DOHH2 (cell line): Measurements from ENCODE around the gene DESI2.

Experiments used
- H3F3A ChIP-seq: fragments of 200-600 bp; sonication (generic), shearing (Covaris generic); 2 replicates; pipeline ENCODE4 v1.6.0; 2016; ENCODE audit warnings: antibody characterized with exemption, mild to moderate bottlenecking; ENCODE audit not compliant: control insufficient read depth, insufficient read depth
- H3K27ac ChIP-seq: fragments of 200-600 bp; sonication (generic); 2 replicates; pipeline ENCODE4 v1.5.1; 2014; ENCODE audit warnings: low read depth, mild to moderate bottlenecking, low read length, moderate library complexity
- H3K27me3 ChIP-seq: fragments of 200-600 bp; sonication (generic); 2 replicates; pipeline ENCODE4 v1.6.1; 2014; ENCODE audit warnings: mild to moderate bottlenecking, low read length, mixed read lengths; ENCODE audit not compliant: control insufficient read depth
- H3K36me3 ChIP-seq: fragments of 200-600 bp; sonication (generic); 2 replicates; pipeline ENCODE4 v1.6.1; 2014; ENCODE audit warnings: mild to moderate bottlenecking, low read length, moderate library complexity, mixed read lengths; ENCODE audit not compliant: control insufficient read depth
- H3K4me1 ChIP-seq: fragments of 200-600 bp; sonication (generic); 2 replicates; pipeline ENCODE4 v1.6.1; 2014; ENCODE audit warnings: mild to moderate bottlenecking, low read length, mixed read lengths; ENCODE audit not compliant: control insufficient read depth
- H3K4me2 ChIP-seq: fragments of 200-600 bp; sonication (generic); 2 replicates; pipeline ENCODE4 v1.6.0; 2014; ENCODE audit warnings: mild to moderate bottlenecking, low read length, moderate library complexity
- H3K4me3 ChIP-seq: fragments of 200-600 bp; sonication (generic); 2 replicates; pipeline ENCODE4 v1.5.1; 2014; ENCODE audit warnings: mild to moderate bottlenecking, low read length, mixed read lengths
- H3K79me2 ChIP-seq: fragments of 200-600 bp; sonication (generic); 2 replicates; pipeline ENCODE4 v1.6.1; 2014; ENCODE audit warnings: mild to moderate bottlenecking, low read length, mixed read lengths; ENCODE audit not compliant: control insufficient read depth
- H3K9me2 ChIP-seq: fragments of 200-600 bp; sonication (generic); replicated peaks from 2 replicates; pipeline ENCODE4 v1.6.1; 2014; ENCODE audit warnings: mild to moderate bottlenecking, low read length, mixed read lengths; ENCODE audit not compliant: control insufficient read depth
- H3K9me3 ChIP-seq: fragments of 200-600 bp; sonication (generic); 2 replicates; pipeline ENCODE4 v1.6.1; 2014; ENCODE audit warnings: antibody characterized with exemption, low read length, mixed read lengths; ENCODE audit not compliant: control insufficient read depth, insufficient read depth
- H4K20me1 ChIP-seq: fragments of 200-600 bp; sonication (generic); 2 replicates; pipeline ENCODE4 v1.6.0; 2014; ENCODE audit warnings: low read depth, mild to moderate bottlenecking, antibody characterized with exemption, low read length, moderate library complexity; ENCODE audit not compliant: control insufficient read depth, insufficient read depth
- CTCF ChIP-seq: fragments of 200-600 bp; sonication (generic); IDR thresholded peaks from one replicate; pipeline ENCODE4 v1.5.1; 2014; ENCODE audit warnings: antibody characterized with exemption, mild to moderate bottlenecking, low read depth, low read length; ENCODE audit not compliant: poor library complexity, severe bottlenecking
- EZH2phosphoT487 ChIP-seq: fragments of 200-600 bp; sonication (generic); IDR thresholded peaks from 2 replicates; pipeline ENCODE4 v1.6.1; 2017; ENCODE audit warnings: borderline replicate concordance, mild to moderate bottlenecking, antibody characterized with exemption, low read length, moderate library complexity, mixed read lengths

Gene DESI2

GRCh38 chr1:244645890-244646289, 7.0 kb upstream of the DESI2 start:
- H3K4me3 ChIP-seq: no peak overlapping the region
- no peaks in the 10 kb centered on the region for H3K4me1 ChIP-seq
- no peaks in the 10 kb centered on the region for H3K36me3 ChIP-seq
- H3K79me2 ChIP-seq: no peaks in the 10 kb centered on the region
- H3K4me2 ChIP-seq: no peak overlapping the region
- no peaks in the 10 kb centered on the region for H3K9me3 ChIP-seq
- H4K20me1 ChIP-seq: no peaks in the 10 kb centered on the region
- H3K27ac ChIP-seq: no peak overlapping the region
- no peaks in the 10 kb centered on the region for H3K9me2 ChIP-seq
- no peaks in the 10 kb centered on the region for H3F3A ChIP-seq
- TF ChIP-seq EZH2phosphoT487: no peak
- TF ChIP-seq CTCF: no peak
- H3K27me3 ChIP-seq: peaks cover 3% of the 10 kb centered on the region; the same call in 1 of the 2 replicates

GRCh38 chr1:244647819-244648218, 5.1 kb upstream of the DESI2 start:
- Histone ChIP-seq H3K4me1 (peaks cover 10% of the 10 kb centered on the region), H3K27ac (no peak overlapping the region), H4K20me1 (no peaks in the 10 kb centered on the region), H3K9me2 (no peaks in the 10 kb centered on the region), H3K79me2 (no peaks in the 10 kb centered on the region), H3K27me3 (no peaks in the 10 kb centered on the region), H3K4me2 (no peak overlapping the region), H3K4me3 (no peak overlapping the region), H3F3A (no peaks in the 10 kb centered on the region), H3K9me3 (no peaks in the 10 kb centered on the region), H3K36me3 (no peaks in the 10 kb centered on the region)
- TF ChIP-seq EZH2phosphoT487: no peak
- TF ChIP-seq CTCF: no peak

- Histone ChIP-seq H3F3A (no peaks in the 10 kb centered on the region), H3K4me2 (peak overlapping the region; percentile 79), H3K4me1 (peaks cover 34% of the 10 kb centered on the region), H3K27me3 (no peaks in the 10 kb centered on the region), H3K9me3 (no peaks in the 10 kb centered on the region), H3K36me3 (peaks cover 37% of the 10 kb centered on the region), H3K4me3 (peak overlapping the region; percentile 82), H3K27ac (peak overlapping the region; percentile 17; the same call in 1 of the 2 replicates), H4K20me1 (peaks cover 8% of the 10 kb centered on the region; the same call in 1 of the 2 replicates), H3K79me2 (peaks cover 41% of the 10 kb centered on the region), H3K9me2 (no peaks in the 10 kb centered on the region)
- TF ChIP-seq EZH2phosphoT487 (no peak), CTCF (no peak)
Measured at GRCh38 chr1:244651956-244652622, 837 bp upstream of the DESI2 start.
